ENCODE measurements around the gene MAP3K9. TPM values are rescaled to one million over a fixed set of nuclear protein-coding genes. Genes with fewer than 3 reads are reported as not detected.
A peak's percentile ranks its signal among the peaks of the same experiment; 100 is the strongest.

Gene MAP3K9
- total RNA-seq, 1 donor from 2014 or later = 8.6 TPM

GRCh38 chr14:70828188-70828587 lies 18.9 kb upstream of the MAP3K9 start:
- H3K4me3 Mint-ChIP-seq (ENCODE audit: unreplicated experiment) = no peak overlapping the region
- no peaks in the 10 kb centered on the region for H3K36me3 Mint-ChIP-seq (ENCODE audit: low read depth, unreplicated experiment)
- H3K27me3 Mint-ChIP-seq (ENCODE audit: unreplicated experiment) = no peaks in the 10 kb centered on the region
- no peaks in the 10 kb centered on the region for H3K9me3 Mint-ChIP-seq (ENCODE audit: unreplicated experiment)
- no peak overlapping the region for H3K27ac Mint-ChIP-seq (ENCODE audit: unreplicated experiment)
- H3K4me1 Mint-ChIP-seq (ENCODE audit: unreplicated experiment) = peaks cover 3% of the 10 kb centered on the region
- TF ChIP-seq CTCF (IDR thresholded peaks at IDR 0.05; ENCODE audit: unreplicated experiment) = no peak
- no peak for DNase-seq (ENCODE audit: low spot score)

- Mint-ChIP-seq H3K36me3 (ENCODE audit: low read depth, unreplicated experiment) (no peaks in the 10 kb centered on the region), H3K9me3 (ENCODE audit: unreplicated experiment) (no peaks in the 10 kb centered on the region), H3K4me3 (ENCODE audit: unreplicated experiment) (no peak overlapping the region), H3K27ac (ENCODE audit: unreplicated experiment) (no peak overlapping the region), H3K4me1 (ENCODE audit: unreplicated experiment) (peaks cover 7% of the 10 kb centered on the region), H3K27me3 (ENCODE audit: unreplicated experiment) (peaks cover 2% of the 10 kb centered on the region)
- no peak for DNase-seq (ENCODE audit: low spot score)
- no peak for TF ChIP-seq CTCF (IDR thresholded peaks at IDR 0.05; ENCODE audit: unreplicated experiment)
These were observed 18.4 kb upstream of the MAP3K9 start for GRCh38 chr14:70827752-70828151.

GRCh38 chr14:70827347-70827746 lies 18.0 kb upstream of the MAP3K9 start:
- Mint-ChIP-seq H3K36me3 (ENCODE audit: low read depth, unreplicated experiment) (no peaks in the 10 kb centered on the region), H3K9me3 (ENCODE audit: unreplicated experiment) (no peaks in the 10 kb centered on the region), H3K27ac (ENCODE audit: unreplicated experiment) (no peak overlapping the region), H3K27me3 (ENCODE audit: unreplicated experiment) (peaks cover 2% of the 10 kb centered on the region), H3K4me1 (ENCODE audit: unreplicated experiment) (peaks cover 7% of the 10 kb centered on the region), H3K4me3 (ENCODE audit: unreplicated experiment) (no peak overlapping the region)
- TF ChIP-seq CTCF (IDR thresholded peaks at IDR 0.05; ENCODE audit: unreplicated experiment) = no peak
- no peak for DNase-seq (ENCODE audit: low spot score)

- TF ChIP-seq CTCF (IDR thresholded peaks at IDR 0.05; ENCODE audit: unreplicated experiment) = no peak
- H3K4me3 Mint-ChIP-seq (ENCODE audit: unreplicated experiment) = peak overlapping the region; percentile 88
- H3K27me3 Mint-ChIP-seq (ENCODE audit: unreplicated experiment) = peaks cover 2% of the 10 kb centered on the region
- no peak for DNase-seq (ENCODE audit: low spot score)
- H3K27ac Mint-ChIP-seq (ENCODE audit: unreplicated experiment) = no peak overlapping the region
- peaks cover 7% of the 10 kb centered on the region for H3K4me1 Mint-ChIP-seq (ENCODE audit: unreplicated experiment)
- no peaks in the 10 kb centered on the region for H3K36me3 Mint-ChIP-seq (ENCODE audit: low read depth, unreplicated experiment)
- no peaks in the 10 kb centered on the region for H3K9me3 Mint-ChIP-seq (ENCODE audit: unreplicated experiment)
These were observed 14.0 kb upstream of the MAP3K9 start for GRCh38 chr14:70823281-70823680.

GRCh38 chr14:70822530-70823185 lies 13.3 kb upstream of the MAP3K9 start:
- H3K9me3 Mint-ChIP-seq (ENCODE audit: unreplicated experiment) = no peaks in the 10 kb centered on the region
- no peak for TF ChIP-seq CTCF (IDR thresholded peaks at IDR 0.05; ENCODE audit: unreplicated experiment)
- no peak overlapping the region for H3K27ac Mint-ChIP-seq (ENCODE audit: unreplicated experiment)
- H3K36me3 Mint-ChIP-seq (ENCODE audit: low read depth, unreplicated experiment) = no peaks in the 10 kb centered on the region
- H3K4me1 Mint-ChIP-seq (ENCODE audit: unreplicated experiment) = peaks cover 7% of the 10 kb centered on the region
- DNase-seq (ENCODE audit: low spot score) = peak; percentile 56
- H3K27me3 Mint-ChIP-seq (ENCODE audit: unreplicated experiment) = peaks cover 3% of the 10 kb centered on the region
- H3K4me3 Mint-ChIP-seq (ENCODE audit: unreplicated experiment) = peak overlapping the region; percentile 88

Measured in endothelial cell (in vitro differentiated cells).